GM12878 (cell line): ENCODE results near the gene HRC. TPM values are rescaled to one million over a fixed set of nuclear protein-coding genes. Genes with fewer than 3 reads are reported as not detected.

Experiments used
- ATAC-seq: fragments of 200-7000 bp; cut with Tn5 transposase; 3 replicates; pipeline ENCODE4 v1.9.1; 2020; ENCODE audit warnings: mild to moderate bottlenecking, moderate library complexity
- BruUV-seq: library from RNA; stranded (reverse); fragments of 400-500 nt; replicated peaks from 2 replicates; lab custom pipeline; 2021; lab: Mats Ljungman, UMichigan
- CTCF ChIA-PET: fragments of 300-600 bp; sonication (Branson Sonifier 250); formaldehyde crosslinking; extraction: SDS; loops from one replicate; lab custom pipeline; 2021; ENCODE audit warnings: inconsistent platforms; lab: Yijun Ruan, JAX
- POLR2A ChIA-PET: fragments of 350-600 bp; formaldehyde crosslinking; extraction: SDS; loops from one replicate; lab custom pipeline; 2021; ENCODE audit warnings: inconsistent platforms; lab: Charles Lee
- RAD21 ChIA-PET: fragments of 300-600 bp; sonication (Branson Sonifier 250); formaldehyde crosslinking; loops from one replicate; lab custom pipeline; 2023; ENCODE audit warnings: antibody characterized with exemption; ENCODE audit not compliant: unreplicated experiment; lab: Charles Lee
- SMC1A ChIA-PET: fragments of 300-600 bp; sonication (Branson Sonifier 250); formaldehyde crosslinking; loops from one replicate; lab custom pipeline; 2023; ENCODE audit not compliant: unreplicated experiment, uncharacterized antibody; lab: Charles Lee
- DNase-seq: peaks from one replicate; pipeline ENCODE4 v3.0.0-alpha.2; 2011; ENCODE audit warnings: low read depth, low spot score
- FAIRE-seq: peaks from 3 replicates; lab custom pipeline; 2011; peaks lifted over from hg19 to GRCh38; lab: Jason Lieb, UNC
- H2AFZ ChIP-seq: 2 replicates; pipeline ENCODE4 v1.6.0; 2011; ENCODE audit warnings: low read depth, low read length, control low read depth; ENCODE audit not compliant: control insufficient read depth
- H3K27ac ChIP-seq: 2 replicates; pipeline ENCODE4 v1.5.1; 2011; ENCODE audit warnings: control low read depth; ENCODE audit not compliant: control insufficient read depth, insufficient read depth
- H3K27me3 ChIP-seq, 2 experiments: replicated peaks in 1 of 2; 2 replicates each; pipeline versions ENCODE4 v1.6.0 to v1.6.1; 2011; ENCODE audit warnings: low read length in 1 of 2; ENCODE audit not compliant: control insufficient read depth in 2 of 2, insufficient read depth in 2 of 2
- H3K36me3 ChIP-seq, 2 experiments: 2 replicates each; pipeline ENCODE4 v1.5.1; 2011; ENCODE audit warnings: low read length in 1 of 2; ENCODE audit not compliant: control insufficient read depth in 2 of 2, insufficient read depth in 2 of 2
- H3K4me1 ChIP-seq: 2 replicates; pipeline ENCODE4 v1.6.1; 2011; ENCODE audit warnings: mild to moderate bottlenecking, low read length, moderate library complexity, mixed read lengths; ENCODE audit not compliant: control insufficient read depth, insufficient read depth
- H3K4me2 ChIP-seq: 2 replicates; pipeline ENCODE4 v1.6.0; 2011; ENCODE audit warnings: control low read depth; ENCODE audit not compliant: control insufficient read depth, insufficient read depth
- H3K4me3 ChIP-seq: fragments of 200-600 bp; sonication (generic); 2 replicates; pipeline ENCODE4 v1.5.1; 2016
- H3K79me2 ChIP-seq: 2 replicates; pipeline ENCODE4 v1.6.0; 2011; ENCODE audit warnings: low read length; ENCODE audit not compliant: control insufficient read depth, insufficient read depth
- H3K9ac ChIP-seq: 2 replicates; pipeline ENCODE4 v1.8.0; 2011; ENCODE audit warnings: low read length, control low read depth, mixed read lengths; ENCODE audit not compliant: control insufficient read depth, insufficient read depth
- H3K9me3 ChIP-seq: replicated peaks from 3 replicates; pipeline ENCODE4 v1.5.1; 2011; ENCODE audit warnings: mild to moderate bottlenecking, low read length; ENCODE audit not compliant: control insufficient read depth, insufficient read depth
- H4K20me1 ChIP-seq: 2 replicates; pipeline ENCODE4 v1.6.0; 2011; ENCODE audit not compliant: control insufficient read depth, insufficient read depth
- BMI1 ChIP-seq: fragments of 450-650 bp; IDR thresholded peaks from 2 replicates; pipeline ENCODE4 v1.6.1; 2016; ENCODE audit warnings: mild to moderate bottlenecking, moderate library complexity, borderline replicate concordance
- FOXK2 ChIP-seq: fragments of 450-650 bp; IDR thresholded peaks from 2 replicates; pipeline ENCODE4 v1.6.1; 2017; ENCODE audit warnings: mild to moderate bottlenecking, moderate library complexity
- FOXM1 ChIP-seq: IDR thresholded peaks from 2 replicates; pipeline ENCODE4 v1.6.1; 2012; ENCODE audit warnings: low read depth, mild to moderate bottlenecking, inconsistent platforms, low read length, moderate library complexity
- MEF2A ChIP-seq: IDR thresholded peaks from 2 replicates; pipeline ENCODE4 v1.6.1; 2011; ENCODE audit warnings: low read depth, mild to moderate bottlenecking, low read length, moderate library complexity; ENCODE audit not compliant: insufficient read depth
- MYC ChIP-seq: IDR thresholded peaks from 2 replicates; pipeline ENCODE4 v1.6.1; 2011; ENCODE audit warnings: mild to moderate bottlenecking, low read length, moderate library complexity, inconsistent platforms; ENCODE audit not compliant: insufficient read depth, insufficient replicate concordance, insufficient read length, severe bottlenecking
- NR2F1 ChIP-seq: fragments of 450-650 bp; conservative IDR thresholded peaks from 2 replicates; pipeline ENCODE4 v1.6.1; 2017; ENCODE audit warnings: mild to moderate bottlenecking
- RBBP5 ChIP-seq: fragments of 200-600 bp; sonication (generic); conservative IDR thresholded peaks from 2 replicates; pipeline ENCODE4 v1.6.1; 2016
- RFX5 ChIP-seq: IDR thresholded peaks from 2 replicates; pipeline ENCODE4 v1.6.1; 2011; ENCODE audit warnings: low read depth, low read length, improper control_type of control experiment
- SMAD5 ChIP-seq: IDR thresholded peaks from 2 replicates; pipeline ENCODE4 v1.6.1; 2016; ENCODE audit warnings: antibody characterized with exemption, low read depth
- SMARCA5 ChIP-seq: fragments of 450-650 bp; IDR thresholded peaks from 2 replicates; pipeline ENCODE4 v1.6.1; 2017; ENCODE audit warnings: mild to moderate bottlenecking
- SRF ChIP-seq, 2 experiments: IDR thresholded peaks; 2 replicates each; pipeline ENCODE4 v1.6.1; 2011; ENCODE audit warnings: low read depth in 2 of 2, low read length in 2 of 2, mild to moderate bottlenecking in 1 of 2, moderate library complexity in 1 of 2
- YBX1 ChIP-seq: fragments of 450-650 bp; IDR thresholded peaks from 2 replicates; pipeline ENCODE4 v1.6.1; 2016; ENCODE audit warnings: antibody characterized with exemption
- ZNF384 ChIP-seq: IDR thresholded peaks from 2 replicates; pipeline ENCODE4 v1.6.1; 2012; ENCODE audit warnings: low read depth, mild to moderate bottlenecking, low read length, improper control_type of control experiment, borderline replicate concordance
- WGBS: methylation state at CpG from one replicate; pipeline ENCODE4 v1.1.6; 2016; ENCODE audit warnings: low lambda C conversion rate; ENCODE audit not compliant: insufficient replicate concordance, insufficient coverage; ENCODE audit errors: missing lambda C conversion rate; 5-methylcytosine and 5-hydroxymethylcytosine counted together
- in situ Hi-C: fragments of 300-500 bp; cut with MboI; formaldehyde crosslinking; loops from 9 replicates; pipeline ENCODE4 v1.14.3; 2018; ENCODE audit warnings: mixed read lengths
- intact Hi-C: fragments of 100-400 bp; cut with micrococcal nuclease; formaldehyde crosslinking; loops from one replicate; pipeline ENCODE4 v1.14.2; 2022; ENCODE audit not compliant: unreplicated experiment
- polyA plus RNA-seq, 11 experiments: library from polyadenylated mRNA; depleted of rRNA in 4 of 11; unstranded in 6 of 11; stranded (reverse) in 5 of 11; fragments of >200 nt; fragmentation: Nextera tagmentation in 4 of 11; fragmentation: Illumina TruSeq in 1 of 11; extraction: Ambion mirVana in 4 of 11; extraction: Trizol in 1 of 11; gene quantifications; 1 replicate in 1 of 11; 2 replicates in 10 of 11; pipeline versions ENCODE4 v1.2.1 to v1.2.3, GENCODE V29; 2011 to 2016; ENCODE audit warnings: inconsistent platforms in 2 of 11, missing spikeins in 2 of 11, low read depth in 1 of 11
- total RNA-seq, 4 experiments: library from RNA; depleted of rRNA in 3 of 4; stranded (reverse); fragments of >200 nt in 3 of 4; fragmentation: Illumina TruSeq in 1 of 4; extraction: Trizol in 1 of 4; gene quantifications; 2 replicates each; pipeline versions ENCODE4 v1.2.1 to v1.2.3, GENCODE V29; 2013 to 2021
- TF ChIP-seq, protein P1 (sequence below): fragments of 450-650 bp; IDR thresholded peaks from 2 replicates; pipeline ENCODE4 v1.6.1; 2016; ENCODE audit warnings: mild to moderate bottlenecking
- TF ChIP-seq, protein P2 (sequence below): fragments of 450-650 bp; IDR thresholded peaks from 2 replicates; pipeline ENCODE4 v1.6.1; 2017; ENCODE audit warnings: low read depth, mild to moderate bottlenecking, moderate library complexity

The HRC gene
- total and polyA plus RNA-seq, 10 of the 15 experiments (the other 5 are each of a cell fraction or from before 2014, with no cell fraction given): 0.10 TPM; not detected in 9

DNA sequence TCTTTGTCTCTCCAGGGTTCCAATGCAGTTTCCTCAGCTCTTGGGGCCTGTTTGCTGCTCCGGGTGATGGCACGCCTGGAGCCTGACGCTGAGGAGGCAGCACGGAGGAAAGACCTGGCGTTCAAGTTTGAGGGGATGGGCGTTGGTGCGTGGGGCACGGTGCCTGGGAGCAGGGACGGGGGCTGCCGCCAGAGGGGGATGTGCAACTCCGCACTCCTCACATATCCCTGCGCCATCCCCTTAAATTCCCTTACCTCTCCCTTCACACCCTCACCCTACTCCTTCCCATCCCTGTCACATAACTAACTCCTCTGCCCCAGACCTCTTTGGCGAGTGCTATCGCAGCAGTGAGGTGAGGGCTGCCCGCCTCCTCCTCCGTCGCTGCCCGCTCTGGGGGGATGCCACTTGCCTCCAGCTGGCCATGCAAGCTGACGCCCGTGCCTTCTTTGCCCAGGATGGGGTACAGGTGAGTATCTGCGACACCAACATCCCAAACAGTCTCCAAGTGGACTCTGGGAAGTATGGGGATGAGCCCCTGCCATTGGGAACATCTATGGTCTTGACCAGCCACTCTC lies 33.5 kb upstream of the HRC start:
- in situ Hi-C loops (no loop called here), intact Hi-C loops (no loop called here)
- no peaks in the 10 kb centered on the region for H4K20me1 ChIP-seq
- no peak overlapping the region for H2AFZ ChIP-seq
- no peak for DNase-seq
- H3K4me3 ChIP-seq: no peak overlapping the region
- H3K36me3 ChIP-seq: no peaks in the 10 kb centered on the region
- H3K9ac ChIP-seq: no peak overlapping the region
- no peaks in the 10 kb centered on the region for H3K27me3 ChIP-seq
- CTCF ChIA-PET: interaction anchor here (0.6 to 6.1 kb wide), 2 partner anchors 10 to 191 kb away, joined by 3 to 32 read pairs; no protein-coding TSS in a partner anchor
- POLR2A ChIA-PET: no interaction called here
- no peak overlapping the region for H3K27ac ChIP-seq
- H3K9me3 ChIP-seq: no peaks in the 10 kb centered on the region; the same call in 2 of the 3 replicates
- SMC1A ChIA-PET: no interaction called here
- no peak for FAIRE-seq
- no peak overlapping the region for H3K4me2 ChIP-seq
- TF ChIP-seq YBX1: no peak
- RAD21 ChIA-PET: no interaction called here
- ATAC-seq: no peak
- no peaks in the 10 kb centered on the region for H3K79me2 ChIP-seq
- BruUV-seq: no TSS peak
- H3K4me1 ChIP-seq: no peaks in the 10 kb centered on the region
- 51% methylated on average over 21 of the region's 21 CpGs for WGBS

DNA sequence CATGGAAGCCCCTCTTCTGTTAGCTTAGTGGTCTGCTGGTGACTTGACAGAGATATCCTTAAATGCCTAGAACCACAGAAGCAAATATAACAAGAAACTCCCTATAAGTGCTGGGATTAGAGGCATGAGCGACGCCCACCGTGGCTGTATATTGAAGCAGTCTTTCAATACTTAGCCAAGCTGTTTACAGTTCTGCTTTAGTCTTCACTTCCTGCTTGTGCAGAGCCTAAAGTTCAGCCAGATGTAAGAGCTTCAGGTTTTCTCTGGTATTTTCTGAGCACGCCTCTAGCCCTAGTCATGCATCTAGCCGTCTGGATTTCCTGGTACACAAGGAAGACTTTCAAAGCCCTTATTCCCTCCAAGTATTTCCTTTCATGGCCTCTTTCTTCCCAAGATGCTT lies 30.9 kb upstream of the HRC start:
- H3K9me3 ChIP-seq: no peaks in the 10 kb centered on the region; the same call in 2 of the 3 replicates
- no peak overlapping the region for H3K27ac ChIP-seq
- WGBS: 30% methylated on average over 5 of the region's 5 CpGs
- ChIA-PET SMC1A (no interaction called here), POLR2A (no interaction called here), CTCF (interaction anchor here (0.6 to 6.1 kb wide), 4 partner anchors 12 to 1102 kb away, joined by 3 to 32 read pairs (median 3); partner anchors contain the start of gene LIN7B), RAD21 (no interaction called here)
- H3K4me2 ChIP-seq: no peak overlapping the region
- no peak for DNase-seq
- intact Hi-C loops (no loop called here), in situ Hi-C loops (no loop called here)
- ATAC-seq: no peak
- H3K36me3 ChIP-seq: no peaks in the 10 kb centered on the region
- H3K27me3 ChIP-seq: no peaks in the 10 kb centered on the region
- no peak for FAIRE-seq
- H3K9ac ChIP-seq: no peak overlapping the region
- H3K79me2 ChIP-seq: no peaks in the 10 kb centered on the region
- no peaks in the 10 kb centered on the region for H3K4me1 ChIP-seq
- no peaks in the 10 kb centered on the region for H4K20me1 ChIP-seq
- H2AFZ ChIP-seq: no peak overlapping the region
- H3K4me3 ChIP-seq: no peak overlapping the region
- no TSS peak for BruUV-seq
- TF ChIP-seq MYC: no peak
- TF ChIP-seq ZNF384: no peak
- no peak for TF ChIP-seq BMI1
- TF ChIP-seq, protein P1, sequence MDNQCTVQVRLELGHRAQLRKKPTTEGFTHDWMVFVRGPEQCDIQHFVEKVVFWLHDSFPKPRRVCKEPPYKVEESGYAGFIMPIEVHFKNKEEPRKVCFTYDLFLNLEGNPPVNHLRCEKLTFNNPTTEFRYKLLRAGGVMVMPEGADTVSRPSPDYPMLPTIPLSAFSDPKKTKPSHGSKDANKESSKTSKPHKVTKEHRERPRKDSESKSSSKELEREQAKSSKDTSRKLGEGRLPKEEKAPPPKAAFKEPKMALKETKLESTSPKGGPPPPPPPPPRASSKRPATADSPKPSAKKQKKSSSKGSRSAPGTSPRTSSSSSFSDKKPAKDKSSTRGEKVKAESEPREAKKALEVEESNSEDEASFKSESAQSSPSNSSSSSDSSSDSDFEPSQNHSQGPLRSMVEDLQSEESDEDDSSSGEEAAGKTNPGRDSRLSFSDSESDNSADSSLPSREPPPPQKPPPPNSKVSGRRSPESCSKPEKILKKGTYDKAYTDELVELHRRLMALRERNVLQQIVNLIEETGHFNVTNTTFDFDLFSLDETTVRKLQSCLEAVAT: no peak
- TF ChIP-seq FOXM1: no peak
- TF ChIP-seq MEF2A: no peak
- TF ChIP-seq SMAD5: no peak
- TF ChIP-seq SMARCA5: no peak
- no peak for TF ChIP-seq FOXK2
- no peak for TF ChIP-seq NR2F1
- no peak for TF ChIP-seq SRF (IDR thresholded peaks at IDR 0.05; ENCODE audit: low read depth in 2 of 2, low read length in 2 of 2)
- TF ChIP-seq, protein P2, sequence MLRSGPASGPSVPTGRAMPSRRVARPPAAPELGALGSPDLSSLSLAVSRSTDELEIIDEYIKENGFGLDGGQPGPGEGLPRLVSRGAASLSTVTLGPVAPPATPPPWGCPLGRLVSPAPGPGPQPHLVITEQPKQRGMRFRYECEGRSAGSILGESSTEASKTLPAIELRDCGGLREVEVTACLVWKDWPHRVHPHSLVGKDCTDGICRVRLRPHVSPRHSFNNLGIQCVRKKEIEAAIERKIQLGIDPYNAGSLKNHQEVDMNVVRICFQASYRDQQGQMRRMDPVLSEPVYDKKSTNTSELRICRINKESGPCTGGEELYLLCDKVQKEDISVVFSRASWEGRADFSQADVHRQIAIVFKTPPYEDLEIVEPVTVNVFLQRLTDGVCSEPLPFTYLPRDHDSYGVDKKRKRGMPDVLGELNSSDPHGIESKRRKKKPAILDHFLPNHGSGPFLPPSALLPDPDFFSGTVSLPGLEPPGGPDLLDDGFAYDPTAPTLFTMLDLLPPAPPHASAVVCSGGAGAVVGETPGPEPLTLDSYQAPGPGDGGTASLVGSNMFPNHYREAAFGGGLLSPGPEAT: no peak
- TF ChIP-seq RFX5: no peak
- no peak for TF ChIP-seq RBBP5
